Measurements from ENCODE around the gene FKRP.

The FKRP gene

GRCh38 chr19:46720503-46721239 lies 25.2 kb upstream of the FKRP start:
- Histone ChIP-seq H3K9me3 (ENCODE audit: control insufficient read depth in 2 of 2, low read length in 2 of 2) (no peaks in the 10 kb centered on the region), H3K27ac (ENCODE audit: low read length) (no peak overlapping the region), H3K4me1 (ENCODE audit: control insufficient read depth, insufficient read depth, low read length) (peaks cover 18% of the 10 kb centered on the region), H3K4me3 (ENCODE audit: low read length in 2 of 2) (no peak overlapping the region), H3K36me3 (ENCODE audit: control insufficient read depth in 2 of 2, insufficient read depth in 2 of 2, low read length in 2 of 2) (peaks cover 45 to 46% of the 10 kb centered on the region in 2 donors), H3K9ac (ENCODE audit: low read length in 2 of 2) (no peak overlapping the region), H3K27me3 (ENCODE audit: control insufficient read depth in 1 of 2, insufficient read depth in 2 of 2, low read length in 2 of 2) (no peaks in the 10 kb centered on the region)

DNA sequence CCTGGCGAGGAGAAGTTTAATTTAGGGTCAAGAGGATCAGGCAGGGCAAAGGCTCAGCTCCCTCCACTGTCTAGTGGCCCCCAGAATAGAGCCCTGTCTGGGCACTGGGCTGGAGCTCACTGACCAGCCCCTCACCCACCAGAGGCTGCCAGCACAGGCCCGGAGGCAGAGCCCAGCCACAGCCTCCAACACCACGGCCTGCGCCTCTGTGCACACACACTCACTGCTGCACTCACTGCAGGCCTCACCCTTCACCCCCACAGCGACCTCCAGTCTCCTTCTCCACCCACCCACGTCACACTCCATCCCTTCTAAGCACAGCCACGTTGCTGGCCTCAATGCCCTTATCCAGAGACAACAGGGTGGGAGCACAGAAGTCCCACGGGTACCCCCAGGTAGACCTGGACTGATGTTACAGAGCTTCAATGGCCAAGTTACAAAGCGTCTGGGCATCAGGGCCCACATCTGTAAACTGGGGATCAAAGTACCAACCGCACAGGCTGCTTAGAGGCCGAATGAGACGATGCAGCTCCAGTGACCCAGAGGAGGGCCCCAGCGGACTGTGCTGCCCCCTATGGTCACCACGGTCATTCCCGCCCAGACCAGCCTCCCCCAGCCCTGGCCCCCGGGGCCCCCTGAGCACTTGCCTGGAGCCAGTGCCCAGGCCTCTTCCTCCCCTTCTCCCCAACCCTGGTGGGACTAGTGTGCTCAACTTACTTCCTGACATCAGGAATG lies 24.4 kb upstream of the FKRP start:
- no peaks in the 10 kb centered on the region for H3K9me3 ChIP-seq (ENCODE audit: control insufficient read depth in 2 of 2, low read length in 2 of 2)
- no peak overlapping the region for H3K27ac ChIP-seq (ENCODE audit: low read length)
- H3K9ac ChIP-seq (ENCODE audit: low read length in 2 of 2), result no peak overlapping the region
- no peaks in the 10 kb centered on the region for H3K27me3 ChIP-seq (ENCODE audit: control insufficient read depth in 1 of 2, insufficient read depth in 2 of 2, low read length in 2 of 2)
- peaks cover 46 to 54% of the 10 kb centered on the region in 2 donors for H3K36me3 ChIP-seq (ENCODE audit: control insufficient read depth in 2 of 2, insufficient read depth in 2 of 2, low read length in 2 of 2)
- H3K4me3 ChIP-seq (ENCODE audit: low read length in 2 of 2), result no peak overlapping the region
- peaks cover 14% of the 10 kb centered on the region for H3K4me1 ChIP-seq (ENCODE audit: control insufficient read depth, insufficient read depth, low read length)

GRCh38 chr19:46722004-46722380 lies 23.9 kb upstream of the FKRP start:
- Histone ChIP-seq H3K9ac (ENCODE audit: low read length in 2 of 2) (no peak overlapping the region), H3K9me3 (ENCODE audit: control insufficient read depth in 2 of 2, low read length in 2 of 2) (no peaks in the 10 kb centered on the region), H3K36me3 (ENCODE audit: control insufficient read depth in 2 of 2, insufficient read depth in 2 of 2, low read length in 2 of 2) (peaks cover 50 to 59% of the 10 kb centered on the region in 2 donors), H3K4me1 (ENCODE audit: control insufficient read depth, insufficient read depth, low read length) (peaks cover 15% of the 10 kb centered on the region), H3K27ac (ENCODE audit: low read length) (no peak overlapping the region), H3K27me3 (ENCODE audit: control insufficient read depth in 1 of 2, insufficient read depth in 2 of 2, low read length in 2 of 2) (no peaks in the 10 kb centered on the region), H3K4me3 (ENCODE audit: low read length in 2 of 2) (no peak overlapping the region)

GRCh38 chr19:46722421-46723022 lies 23.3 kb upstream of the FKRP start:
- Histone ChIP-seq H3K27me3 (ENCODE audit: control insufficient read depth in 1 of 2, insufficient read depth in 2 of 2, low read length in 2 of 2) (no peaks in the 10 kb centered on the region), H3K4me3 (ENCODE audit: low read length in 2 of 2) (no peak overlapping the region), H3K9ac (ENCODE audit: low read length in 2 of 2) (no peak overlapping the region), H3K9me3 (ENCODE audit: control insufficient read depth in 2 of 2, low read length in 2 of 2) (no peaks in the 10 kb centered on the region), H3K27ac (ENCODE audit: low read length) (no peak overlapping the region), H3K36me3 (ENCODE audit: control insufficient read depth in 2 of 2, insufficient read depth in 2 of 2, low read length in 2 of 2) (peaks cover 52 to 61% of the 10 kb centered on the region in 2 donors), H3K4me1 (ENCODE audit: control insufficient read depth, insufficient read depth, low read length) (peaks cover 16% of the 10 kb centered on the region)

DNA sequence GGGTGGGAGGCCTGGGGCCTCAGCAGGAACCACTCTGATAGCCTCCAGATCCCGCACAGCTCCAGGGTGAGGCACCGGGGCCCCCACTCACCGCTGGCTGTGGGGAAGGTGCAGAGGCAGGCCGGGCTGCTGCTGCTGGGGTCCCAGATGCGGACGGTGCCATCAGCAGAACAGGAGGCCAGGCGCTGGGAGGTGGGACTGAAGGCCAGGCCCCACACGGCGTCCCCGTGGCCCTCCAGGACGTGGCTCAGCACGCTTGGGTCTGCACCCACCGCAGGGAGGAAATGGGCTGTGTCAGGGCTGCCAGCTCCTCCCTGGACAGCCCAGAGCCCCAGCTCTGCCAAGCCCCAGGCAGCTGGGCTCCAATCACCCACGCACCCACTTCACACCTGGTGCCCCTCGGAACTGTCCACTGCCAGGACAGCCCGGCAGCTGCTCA lies 22.8 kb upstream of the FKRP start:
- Histone ChIP-seq H3K9ac (ENCODE audit: low read length in 2 of 2) (no peak overlapping the region), H3K27me3 (ENCODE audit: control insufficient read depth in 1 of 2, insufficient read depth in 2 of 2, low read length in 2 of 2) (no peaks in the 10 kb centered on the region), H3K4me3 (ENCODE audit: low read length in 2 of 2) (no peak overlapping the region), H3K4me1 (ENCODE audit: control insufficient read depth, insufficient read depth, low read length) (peaks cover 14% of the 10 kb centered on the region), H3K9me3 (ENCODE audit: control insufficient read depth in 2 of 2, low read length in 2 of 2) (no peaks in the 10 kb centered on the region), H3K36me3 (ENCODE audit: control insufficient read depth in 2 of 2, insufficient read depth in 2 of 2, low read length in 2 of 2) (peaks cover 52 to 64% of the 10 kb centered on the region in 2 donors), H3K27ac (ENCODE audit: low read length) (no peak overlapping the region)

DNA sequence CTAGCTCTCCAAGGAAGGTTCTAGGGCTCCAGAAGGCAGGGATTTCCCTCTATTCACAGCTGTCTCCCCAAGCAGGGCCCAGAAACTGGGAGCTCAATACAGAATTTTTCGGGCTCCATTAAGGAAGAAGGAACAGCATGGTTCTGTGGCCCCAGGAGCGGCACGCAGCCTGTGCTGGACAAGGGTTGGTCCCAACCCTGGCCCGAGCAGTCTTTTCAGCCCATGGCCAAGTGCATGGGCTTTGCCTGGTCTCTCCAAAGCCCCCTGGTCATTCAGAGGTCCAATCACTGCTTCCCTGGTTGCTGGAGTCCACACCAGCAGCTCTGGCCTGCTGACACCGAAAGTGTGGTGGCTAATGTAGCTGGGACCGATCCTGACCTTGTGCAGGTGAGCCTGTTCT lies 22.4 kb upstream of the FKRP start:
- Histone ChIP-seq H3K27ac (ENCODE audit: low read length) (no peak overlapping the region), H3K36me3 (ENCODE audit: control insufficient read depth in 2 of 2, insufficient read depth in 2 of 2, low read length in 2 of 2) (peaks cover 52 to 67% of the 10 kb centered on the region in 2 donors)

GRCh38 chr19:46724468-46724867 lies 21.4 kb upstream of the FKRP start:
- Histone ChIP-seq H3K27me3 (ENCODE audit: control insufficient read depth in 1 of 2, insufficient read depth in 2 of 2, low read length in 2 of 2) (no peaks in the 10 kb centered on the region), H3K9ac (ENCODE audit: low read length in 2 of 2) (no peak overlapping the region), H3K27ac (ENCODE audit: low read length) (no peak overlapping the region), H3K9me3 (ENCODE audit: control insufficient read depth in 2 of 2, low read length in 2 of 2) (no peaks in the 10 kb centered on the region), H3K36me3 (ENCODE audit: control insufficient read depth in 2 of 2, insufficient read depth in 2 of 2, low read length in 2 of 2) (peaks cover 58 to 75% of the 10 kb centered on the region in 2 donors), H3K4me3 (ENCODE audit: low read length in 2 of 2) (no peak overlapping the region), H3K4me1 (ENCODE audit: control insufficient read depth, insufficient read depth, low read length) (peaks cover 18% of the 10 kb centered on the region)

More for the DNA sequence above, 22.4 kb upstream of the FKRP start:
- H3K4me1 ChIP-seq (ENCODE audit: control insufficient read depth, insufficient read depth, low read length), result peaks cover 10% of the 10 kb centered on the region
- H3K4me3 ChIP-seq (ENCODE audit: low read length in 2 of 2), result no peak overlapping the region
- H3K27me3 ChIP-seq (ENCODE audit: control insufficient read depth in 1 of 2, insufficient read depth in 2 of 2, low read length in 2 of 2), result no peaks in the 10 kb centered on the region
- no peaks in the 10 kb centered on the region for H3K9me3 ChIP-seq (ENCODE audit: control insufficient read depth in 2 of 2, low read length in 2 of 2)
- H3K9ac ChIP-seq (ENCODE audit: low read length in 2 of 2), result no peak overlapping the region

DNA sequence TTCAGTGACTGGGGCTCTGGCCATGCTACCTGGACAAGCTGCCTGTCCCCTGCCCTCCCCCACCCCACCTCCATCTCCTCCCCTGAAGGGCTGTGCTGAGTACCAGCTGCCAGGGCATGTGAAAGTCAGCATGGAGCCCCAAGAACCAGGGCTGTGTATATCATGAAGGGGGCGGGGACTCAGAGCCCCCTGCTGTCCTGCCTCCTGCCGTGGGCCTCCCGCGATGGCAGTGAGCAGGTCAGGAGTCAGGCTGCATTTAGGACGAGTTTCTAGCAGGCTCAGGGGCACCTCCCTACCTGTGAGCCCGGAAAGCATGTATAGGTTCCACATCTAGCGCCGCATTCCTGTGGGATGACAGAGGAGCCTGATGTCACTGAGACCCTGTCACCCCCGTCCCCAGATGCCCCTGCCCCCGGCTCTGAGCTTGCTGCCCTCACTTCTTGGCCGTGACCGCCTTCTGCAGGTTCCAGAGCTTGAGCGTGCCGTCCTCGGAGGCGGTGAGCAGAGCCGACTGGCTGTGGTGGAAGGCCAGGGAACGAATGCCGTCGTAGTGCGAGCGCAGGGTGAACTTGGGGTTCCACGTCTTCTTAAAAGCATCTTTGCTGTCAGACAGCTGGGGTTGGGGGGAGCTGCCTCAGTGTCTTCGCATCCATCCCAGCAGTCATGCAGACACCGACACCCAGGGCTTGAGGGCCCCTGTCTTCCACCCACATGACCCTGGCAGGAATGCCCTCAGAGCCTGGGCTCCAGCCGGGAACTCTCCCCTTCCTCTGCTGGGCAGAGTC lies 20.6 kb upstream of the FKRP start:
- H3K9ac ChIP-seq (ENCODE audit: low read length in 2 of 2), result no peak overlapping the region
- H3K9me3 ChIP-seq (ENCODE audit: control insufficient read depth in 2 of 2, low read length in 2 of 2), result no peaks in the 10 kb centered on the region
- peaks cover 64 to 82% of the 10 kb centered on the region in 2 donors for H3K36me3 ChIP-seq (ENCODE audit: control insufficient read depth in 2 of 2, insufficient read depth in 2 of 2, low read length in 2 of 2)
- no peaks in the 10 kb centered on the region for H3K27me3 ChIP-seq (ENCODE audit: control insufficient read depth in 1 of 2, insufficient read depth in 2 of 2, low read length in 2 of 2)
- no peak overlapping the region for H3K4me3 ChIP-seq (ENCODE audit: low read length in 2 of 2)
- H3K27ac ChIP-seq (ENCODE audit: low read length), result no peak overlapping the region
- H3K4me1 ChIP-seq (ENCODE audit: control insufficient read depth, insufficient read depth, low read length), result peaks cover 18% of the 10 kb centered on the region

GRCh38 chr19:46725859-46726393 lies 19.9 kb upstream of the FKRP start:
- H3K27me3 ChIP-seq (ENCODE audit: control insufficient read depth in 1 of 2, insufficient read depth in 2 of 2, low read length in 2 of 2), result no peaks in the 10 kb centered on the region
- no peak overlapping the region for H3K27ac ChIP-seq (ENCODE audit: low read length)
- H3K9me3 ChIP-seq (ENCODE audit: control insufficient read depth in 2 of 2, low read length in 2 of 2), result no peaks in the 10 kb centered on the region
- H3K4me3 ChIP-seq (ENCODE audit: low read length in 2 of 2), result no peak overlapping the region
- H3K9ac ChIP-seq (ENCODE audit: low read length in 2 of 2), result no peak overlapping the region
- H3K36me3 ChIP-seq (ENCODE audit: control insufficient read depth in 2 of 2, insufficient read depth in 2 of 2, low read length in 2 of 2), result peaks cover 63 to 81% of the 10 kb centered on the region in 2 donors
- H3K4me1 ChIP-seq (ENCODE audit: control insufficient read depth, insufficient read depth, low read length), result peaks cover 18% of the 10 kb centered on the region

- H3K4me1 ChIP-seq (ENCODE audit: control insufficient read depth, insufficient read depth, low read length), result peaks cover 22% of the 10 kb centered on the region
- H3K4me3 ChIP-seq (ENCODE audit: low read length in 2 of 2), result no peak overlapping the region
- H3K27ac ChIP-seq (ENCODE audit: low read length), result no peak overlapping the region
- peaks cover 61 to 81% of the 10 kb centered on the region in 2 donors for H3K36me3 ChIP-seq (ENCODE audit: control insufficient read depth in 2 of 2, insufficient read depth in 2 of 2, low read length in 2 of 2)
- H3K27me3 ChIP-seq (ENCODE audit: control insufficient read depth in 1 of 2, insufficient read depth in 2 of 2, low read length in 2 of 2), result no peaks in the 10 kb centered on the region
- no peak overlapping the region for H3K9ac ChIP-seq (ENCODE audit: low read length in 2 of 2)
- no peaks in the 10 kb centered on the region for H3K9me3 ChIP-seq (ENCODE audit: control insufficient read depth in 2 of 2, low read length in 2 of 2)
Observed at GRCh38 chr19:46726551-46726950, 19.3 kb upstream of the FKRP start.

Data from stomach smooth muscle (tissue), 2 donors.